ENCODE data around the gene GJB6. TPM values are rescaled to one million over a fixed set of nuclear protein-coding genes. Genes with fewer than 3 reads are reported as not detected.
A peak's percentile ranks its signal among the peaks of the same experiment; 100 is the strongest.

The GJB6 gene
- total and polyA plus RNA-seq, 2 of the 4 experiments (the other 2 are of a cell fraction) = not detected

DNA sequence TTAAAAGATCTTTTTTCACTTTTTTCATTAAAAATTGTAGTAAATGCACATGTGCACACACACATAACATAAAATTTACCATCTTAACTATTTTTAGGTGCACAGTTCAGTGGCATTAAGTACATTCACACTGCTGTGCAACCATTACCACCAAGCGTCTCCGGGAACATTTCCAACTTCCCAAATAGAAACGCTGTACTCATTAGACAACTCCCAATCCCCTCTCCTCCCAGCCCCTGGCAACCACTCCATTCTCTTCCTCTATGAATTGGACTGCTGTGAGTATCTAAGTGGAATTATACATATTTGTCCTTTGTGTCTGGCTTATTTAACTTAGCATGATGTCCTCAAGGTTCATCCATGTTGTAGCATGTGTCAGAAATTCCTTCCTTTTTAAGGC, 50.9 kb downstream of the GJB6 start (continued):
- TF ChIP-seq, protein P1, sequence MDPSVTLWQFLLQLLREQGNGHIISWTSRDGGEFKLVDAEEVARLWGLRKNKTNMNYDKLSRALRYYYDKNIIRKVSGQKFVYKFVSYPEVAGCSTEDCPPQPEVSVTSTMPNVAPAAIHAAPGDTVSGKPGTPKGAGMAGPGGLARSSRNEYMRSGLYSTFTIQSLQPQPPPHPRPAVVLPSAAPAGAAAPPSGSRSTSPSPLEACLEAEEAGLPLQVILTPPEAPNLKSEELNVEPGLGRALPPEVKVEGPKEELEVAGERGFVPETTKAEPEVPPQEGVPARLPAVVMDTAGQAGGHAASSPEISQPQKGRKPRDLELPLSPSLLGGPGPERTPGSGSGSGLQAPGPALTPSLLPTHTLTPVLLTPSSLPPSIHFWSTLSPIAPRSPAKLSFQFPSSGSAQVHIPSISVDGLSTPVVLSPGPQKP (IDR thresholded peaks at IDR 0.05; ENCODE audit: borderline replicate concordance, low read depth, low read length) = no peak
- no peak for TF ChIP-seq POLR2A (IDR thresholded peaks at IDR 0.05; ENCODE audit: low read depth, low read length)

- Histone ChIP-seq H3K9me3 (ENCODE audit: control insufficient read depth, insufficient read depth, low read length) (no peaks in the 10 kb centered on the region), H2AK5ac (ENCODE audit: low read depth, low read length) (peak overlapping the region; percentile 26; the same call in 1 of the 2 replicates), H2BK120ac (ENCODE audit: low read depth, low read length) (no peak overlapping the region), H3K23ac (ENCODE audit: low read depth, low read length) (no peak overlapping the region), H4K20me1 (ENCODE audit: insufficient read depth, low read length) (no peaks in the 10 kb centered on the region), H3K14ac (replicated peaks; ENCODE audit: low read depth, low read length) (no peak overlapping the region), H3K4me2 (ENCODE audit: low read depth, low read length) (no peak overlapping the region), H3K4me3 (ENCODE audit: insufficient read depth, low read depth, low read length) (no peak overlapping the region), H3K9ac (ENCODE audit: low read depth, low read length) (no peak overlapping the region), H3K9me1 (ENCODE audit: insufficient read depth, low read length) (peaks cover 8% of the 10 kb centered on the region), H4K5ac (ENCODE audit: low read depth, low read length) (no peak overlapping the region; the same call in 1 of the 2 replicates), H2BK5ac (ENCODE audit: low read depth, low read length, poor library complexity, severe bottlenecking) (no peak overlapping the region), H3K27ac (ENCODE audit: insufficient read depth, low read length) (no peak overlapping the region), H3K4ac (ENCODE audit: low read depth, low read length) (no peak overlapping the region), H3K36me3 (ENCODE audit: control insufficient read depth, insufficient read depth, low read length) (no peaks in the 10 kb centered on the region), H4K91ac (ENCODE audit: insufficient read depth, low read depth, low read length) (no peak overlapping the region), H3K56ac (ENCODE audit: extremely low read depth, insufficient read depth, low read length) (no peak overlapping the region), H2BK15ac (ENCODE audit: low read depth, low read length) (no peak overlapping the region), H3K18ac (ENCODE audit: low read depth, low read length) (no peak overlapping the region), H2BK20ac (ENCODE audit: low read depth, low read length) (no peak overlapping the region), H3K79me1 (ENCODE audit: low read depth in 1 of 2, low read length in 2 of 2) (no peaks in the 10 kb centered on the region), H2AK9ac (replicated peaks; ENCODE audit: low read depth, low read length, poor library complexity) (no peak overlapping the region), H2AFZ (replicated peaks; ENCODE audit: low read length, poor library complexity) (peak overlapping the region; percentile 28), H3K27me3 (ENCODE audit: control insufficient read depth, insufficient read depth, low read length) (peaks cover 6% of the 10 kb centered on the region), H3K4me1 (ENCODE audit: control insufficient read depth, insufficient read depth, low read length) (peaks cover 14% of the 10 kb centered on the region; the same call in 1 of the 2 replicates), H4K8ac (ENCODE audit: low read depth in 2 of 2, low read length in 2 of 2) (no peak overlapping the region)
- no TSS peak for BruUV-seq (replicated peaks)
- intact Hi-C loops (cut with micrococcal nuclease) = no loop called here
- dilution Hi-C loops (cut with HindIII; ENCODE audit: low sequenced_read_pairs, unreplicated experiment) = loop anchor here (25.0 kb wide), 1 partner anchor 309 kb away; no protein-coding TSS in a partner anchor
- no peak for DNase-seq
- WGBS, 2 experiments (ENCODE audit: extremely low coverage in 2 of 2, insufficient read length in 1 of 2) = 77% methylated on average over 3 of the region's 5 CpGs; no CpG with 5 or more reads in 1 of the 2 experiments
- ChIA-PET POLR2A (ENCODE audit: unreplicated experiment) (no interaction called here), CTCF (no interaction called here)
- in situ Hi-C loops (cut with MboI; ENCODE audit: low sequenced_read_pairs) = loop anchor here (25.0 kb wide), 3 partner anchors 534 to 1309 kb away; partner anchors contain the start of gene IL17D
- no peak for ATAC-seq (ENCODE audit: low read depth)
- TF ChIP-seq CHD1 (IDR thresholded peaks at IDR 0.05; ENCODE audit: low read depth, low read length) (no peak), CEBPB (IDR thresholded peaks at IDR 0.05; ENCODE audit: low read depth, low read length) (peak; percentile 25; the same call in 1 of the 2 replicates)
Observed at GRCh38 chr13:20178156-20178555, 54.0 kb downstream of the GJB6 start.

Measured in IMR-90 (cell line).